ENCODE measurements around the gene PPM1F.
"Not testable (repeated sequence)": the region's sequence is repeated elsewhere in the genome, so short reads cannot be mapped to it uniquely, and the experiment has no call there.

Gene PPM1F

DNA sequence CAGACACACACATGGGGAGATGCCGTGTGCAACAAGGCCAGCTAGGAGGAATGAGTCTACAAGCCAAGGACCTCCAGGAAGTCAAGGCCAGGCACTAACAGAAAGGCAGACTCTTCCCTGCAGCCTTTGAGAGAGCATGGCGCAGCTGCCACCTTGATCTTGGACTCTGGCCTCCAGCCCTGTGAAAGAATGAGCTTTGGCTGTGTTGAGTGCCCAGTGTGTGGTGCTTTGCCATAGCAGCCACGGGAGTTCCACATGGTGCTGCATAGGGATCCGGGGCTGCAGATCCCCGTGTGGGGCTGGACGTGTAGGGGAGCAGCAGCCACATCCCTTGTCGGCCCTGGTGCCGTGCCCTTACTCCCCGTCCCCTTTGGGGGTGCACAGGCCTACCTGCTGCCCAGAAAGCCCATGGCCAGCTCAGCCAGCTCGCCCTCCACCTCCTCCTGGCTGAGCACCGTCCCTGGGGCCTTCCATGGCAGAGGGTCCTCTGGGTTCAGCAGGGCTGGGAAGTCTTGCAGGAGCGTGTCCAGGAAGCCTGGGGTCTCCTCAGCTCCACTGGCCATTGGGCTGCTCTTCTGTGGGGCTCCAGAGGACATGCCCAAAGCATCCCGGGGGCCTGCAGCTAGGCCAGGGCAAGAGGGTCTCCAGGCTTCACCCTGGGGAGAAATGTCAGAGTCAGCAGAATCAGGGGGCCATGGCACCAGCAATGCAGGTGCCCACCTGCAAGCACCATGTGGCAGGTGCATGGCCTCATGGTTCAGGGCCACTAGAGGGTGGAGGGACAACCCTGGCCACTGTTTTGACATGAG is 7.0 kb downstream of the PPM1F start:
- H3K4me1 Mint-ChIP-seq, result peaks cover 30 to 53% of the 10 kb centered on the region in 2 donors
- peaks cover 20 to 38% of the 10 kb centered on the region in 2 donors for H3K36me3 Mint-ChIP-seq
- no peak overlapping the region for H3K27ac Mint-ChIP-seq
- DNase-seq (no peak), ATAC-seq (replicated peaks) (no peak)
- H3K27me3 Mint-ChIP-seq, result no peaks in the 10 kb centered on the region
- H3K4me3 Mint-ChIP-seq, result no peak overlapping the region
- no peaks in the 10 kb centered on the region for H3K9me3 Mint-ChIP-seq

DNA sequence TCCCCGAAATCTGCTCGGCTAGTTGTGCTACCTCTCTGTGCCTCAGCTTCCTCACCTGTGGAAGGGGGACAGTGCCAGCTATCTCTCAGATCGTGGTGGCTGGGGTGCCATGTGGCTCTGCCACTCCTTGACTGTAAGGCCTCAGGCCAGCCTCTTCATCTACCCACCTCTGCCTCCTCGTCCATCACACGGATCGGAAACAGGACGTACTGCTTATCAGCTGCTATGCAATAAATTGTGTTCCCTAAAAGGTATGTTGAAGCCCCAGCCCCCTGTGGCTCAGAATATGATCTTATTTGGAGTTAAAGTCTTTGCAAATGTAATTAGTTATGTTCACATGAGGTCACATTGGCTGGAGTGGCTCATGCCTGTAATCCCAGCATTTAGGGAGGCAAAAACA is 7.8 kb downstream of the PPM1F start:
- H3K4me3 Mint-ChIP-seq, result no peak overlapping the region
- no peaks in the 10 kb centered on the region for H3K9me3 Mint-ChIP-seq
- ATAC-seq (replicated peaks) (no peak), DNase-seq (no peak)
- peaks cover 30 to 55% of the 10 kb centered on the region in 2 donors for H3K4me1 Mint-ChIP-seq
- peaks cover 24 to 38% of the 10 kb centered on the region in 2 donors for H3K36me3 Mint-ChIP-seq
- H3K27me3 Mint-ChIP-seq, result no peaks in the 10 kb centered on the region
- H3K27ac Mint-ChIP-seq, result no peak overlapping the region

DNA sequence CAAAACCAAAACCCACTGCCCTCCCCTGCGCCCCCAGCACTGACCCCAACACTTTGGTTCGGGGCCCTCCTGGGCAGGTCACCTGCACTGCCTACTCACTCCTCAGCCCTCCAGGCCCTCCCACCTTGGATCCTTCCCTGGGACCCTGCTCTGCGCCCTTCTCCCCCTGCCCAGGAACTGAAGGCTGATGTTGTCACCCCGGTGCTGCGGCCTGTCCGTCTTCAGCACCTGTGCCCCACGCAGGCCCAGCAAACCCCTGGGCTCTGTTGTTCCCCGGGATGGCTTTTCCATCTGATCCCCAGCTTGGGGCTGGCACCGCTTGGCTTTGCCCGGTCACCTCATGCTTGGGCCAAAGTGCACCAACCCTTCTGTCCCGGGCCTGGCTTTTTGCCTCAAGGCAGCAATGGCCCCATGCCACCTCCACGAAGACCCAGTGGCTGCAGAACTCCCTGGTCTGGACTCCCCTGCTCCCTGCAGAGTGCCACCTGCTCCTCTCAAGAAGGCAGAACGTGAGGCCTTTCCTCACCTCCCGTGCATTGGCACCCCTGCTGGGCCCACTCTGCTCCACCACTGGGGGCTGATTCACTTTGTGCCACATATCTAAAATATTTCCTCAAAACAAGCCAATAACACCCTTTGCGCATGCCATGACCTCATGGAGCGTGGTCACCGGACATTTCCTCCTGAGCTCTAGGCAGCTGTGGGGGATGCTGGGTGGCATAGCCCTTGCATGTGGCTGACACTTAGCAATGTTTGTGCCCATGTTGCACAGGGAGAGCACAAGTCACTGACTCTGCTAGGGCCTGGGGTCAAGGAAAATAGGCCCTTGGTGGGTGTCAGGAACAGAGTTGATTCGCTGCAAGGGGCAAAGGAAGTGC is 8.8 kb downstream of the PPM1F start:
- ATAC-seq (replicated peaks), result no peak
- H3K4me3 Mint-ChIP-seq, result no peak overlapping the region

DNA sequence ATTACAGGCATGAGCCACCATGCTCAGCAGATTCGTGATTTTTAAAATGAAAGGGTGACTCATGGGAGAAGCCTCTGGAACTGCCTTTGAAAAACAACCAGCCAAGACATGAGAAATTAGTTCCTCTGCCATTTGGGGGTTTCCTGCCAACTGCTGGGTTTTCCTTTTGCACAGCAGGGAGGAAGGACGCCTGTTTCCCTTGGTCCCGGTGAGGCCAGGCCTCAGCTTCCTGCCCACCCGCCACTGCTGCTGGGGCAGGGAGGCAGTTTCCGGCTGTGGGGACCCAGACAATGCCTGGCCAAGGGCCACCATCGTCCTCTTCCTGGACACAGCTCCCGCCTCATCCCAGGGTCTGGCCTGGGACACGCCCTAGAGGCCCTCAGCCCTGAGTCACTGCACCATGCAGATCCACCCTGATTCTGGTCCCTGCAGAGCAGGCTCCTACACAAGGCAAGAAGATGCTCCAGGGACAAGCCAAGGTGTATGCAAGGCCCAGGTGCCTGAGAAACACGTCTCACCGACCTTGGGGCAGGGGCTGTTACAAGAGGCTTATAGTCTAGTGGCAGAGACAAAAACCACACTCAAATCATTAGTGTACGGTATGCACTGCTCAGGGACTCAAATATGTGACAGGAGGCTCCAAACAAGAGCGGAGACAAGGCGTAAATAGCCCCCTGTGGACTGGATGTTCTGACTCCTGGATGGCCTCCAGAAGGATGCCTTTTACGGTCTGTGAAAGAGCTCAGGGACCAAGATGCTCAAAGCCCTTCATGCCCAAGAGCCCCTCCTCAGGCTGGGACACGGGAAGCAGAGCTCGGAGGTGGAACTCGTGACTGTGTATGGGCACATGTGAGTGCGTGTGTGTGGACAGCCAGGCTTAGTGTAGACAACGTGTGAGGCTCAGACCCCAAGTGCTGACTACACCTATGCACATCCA is 10.0 kb downstream of the PPM1F start:
- H3K27me3 Mint-ChIP-seq, result no peaks in the 10 kb centered on the region
- peak overlapping the region; percentile 83 for H3K27ac Mint-ChIP-seq
- peaks cover 30 to 47% of the 10 kb centered on the region in 2 donors for H3K36me3 Mint-ChIP-seq
- no peaks in the 10 kb centered on the region for H3K9me3 Mint-ChIP-seq
- H3K4me1 Mint-ChIP-seq, result peaks cover 42 to 59% of the 10 kb centered on the region in 2 donors
- DNase-seq, result no peak
- ATAC-seq (replicated peaks), result peak in 1 of 2 donors; percentile 9
- peak overlapping the region; percentile 23 to 31 for H3K4me3 Mint-ChIP-seq

More for the DNA sequence above, 8.8 kb downstream of the PPM1F start:
- Mint-ChIP-seq H3K4me1 (peaks cover 37 to 59% of the 10 kb centered on the region in 2 donors), H3K27me3 (no peaks in the 10 kb centered on the region), H3K36me3 (peaks cover 30 to 42% of the 10 kb centered on the region in 2 donors), H3K27ac (peak overlapping the region; percentile 53), H3K9me3 (no peaks in the 10 kb centered on the region)
- DNase-seq, result no peak

DNA sequence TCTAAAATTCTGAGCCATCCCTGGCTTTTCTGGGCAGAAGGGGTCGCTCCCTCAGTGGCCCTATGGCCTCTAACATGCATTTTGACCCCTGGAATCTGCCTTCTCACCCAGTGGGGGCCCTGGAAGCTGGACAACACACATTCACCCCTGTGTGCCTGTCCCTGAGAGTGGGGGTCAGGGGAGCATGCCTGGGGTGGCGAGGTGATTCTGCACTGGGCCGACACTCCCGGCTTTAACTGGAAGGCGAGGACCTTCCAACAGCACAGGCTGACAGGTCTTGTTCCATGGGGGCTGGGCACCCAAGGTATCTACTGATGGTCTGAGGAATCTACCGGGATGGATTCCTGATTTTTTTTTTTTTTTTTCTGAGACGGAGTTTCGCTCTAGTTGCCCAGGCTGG is 10.7 kb downstream of the PPM1F start:
- Mint-ChIP-seq H3K4me3 (no peak overlapping the region), H3K27ac (peak overlapping the region; percentile 83), H3K9me3 (no peaks in the 10 kb centered on the region), H3K4me1 (peaks cover 45 to 59% of the 10 kb centered on the region in 2 donors), H3K36me3 (peaks cover 30 to 51% of the 10 kb centered on the region in 2 donors), H3K27me3 (no peaks in the 10 kb centered on the region)
- ATAC-seq (replicated peaks) (no peak), DNase-seq (no peak)

DNA sequence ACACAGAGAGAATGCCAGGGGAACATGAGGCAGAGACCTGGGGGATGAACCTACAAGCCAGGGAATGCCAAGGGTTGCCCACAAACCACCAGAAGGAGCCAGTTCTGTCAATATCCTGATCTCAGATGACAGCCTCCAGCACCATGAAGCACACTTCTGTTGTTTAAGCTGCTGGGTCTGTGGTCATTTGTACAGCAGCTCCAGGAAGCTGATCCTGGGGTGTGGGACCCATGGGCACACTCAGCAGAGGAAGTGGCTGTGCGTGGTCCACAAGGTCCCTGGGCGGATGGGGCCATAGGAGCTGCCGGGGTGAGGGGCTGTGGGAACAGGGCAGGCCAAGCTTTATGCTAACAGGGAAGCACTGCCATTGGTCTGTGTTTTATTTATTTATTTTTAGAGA is 12.1 kb downstream of the PPM1F start:
- H3K36me3 Mint-ChIP-seq, result peaks cover 35 to 52% of the 10 kb centered on the region in 2 donors
- no peaks in the 10 kb centered on the region for H3K27me3 Mint-ChIP-seq
- H3K4me1 Mint-ChIP-seq, result peaks cover 52 to 72% of the 10 kb centered on the region in 2 donors
- H3K4me3 Mint-ChIP-seq, result no peak overlapping the region
- H3K27ac Mint-ChIP-seq, result peak overlapping the region; percentile 96
- DNase-seq (no peak), ATAC-seq (replicated peaks) (no peak)
- H3K9me3 Mint-ChIP-seq, result no peaks in the 10 kb centered on the region

DNA sequence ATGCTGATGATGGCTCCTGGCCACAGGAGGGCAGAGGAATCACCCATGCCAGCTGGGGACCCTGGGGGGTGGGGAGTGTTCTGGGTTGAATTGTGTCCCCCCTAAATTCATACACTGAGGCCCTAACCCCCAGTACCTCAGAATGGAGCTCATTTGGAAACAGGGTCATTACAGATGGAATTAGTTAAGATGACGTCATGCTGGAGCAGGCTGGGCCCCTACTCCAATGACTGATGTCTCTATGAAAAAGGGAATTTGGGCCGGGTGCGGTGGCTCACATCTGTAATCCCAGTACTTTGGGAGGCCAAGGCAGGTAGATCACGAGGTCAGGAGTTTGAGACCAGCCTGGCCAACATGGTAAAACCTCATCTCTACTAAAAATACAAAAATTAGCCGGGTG is 12.7 kb downstream of the PPM1F start:
- not testable (repeated sequence) for ATAC-seq (replicated peaks); DNase-seq; H3K4me3 Mint-ChIP-seq; H3K27me3 Mint-ChIP-seq; H3K9me3 Mint-ChIP-seq
- peaks cover 30 to 49% of the 10 kb centered on the region in 2 donors for H3K36me3 Mint-ChIP-seq
- peak overlapping the region; percentile 96 for H3K27ac Mint-ChIP-seq
- peaks cover 52 to 78% of the 10 kb centered on the region in 2 donors for H3K4me1 Mint-ChIP-seq

DNA sequence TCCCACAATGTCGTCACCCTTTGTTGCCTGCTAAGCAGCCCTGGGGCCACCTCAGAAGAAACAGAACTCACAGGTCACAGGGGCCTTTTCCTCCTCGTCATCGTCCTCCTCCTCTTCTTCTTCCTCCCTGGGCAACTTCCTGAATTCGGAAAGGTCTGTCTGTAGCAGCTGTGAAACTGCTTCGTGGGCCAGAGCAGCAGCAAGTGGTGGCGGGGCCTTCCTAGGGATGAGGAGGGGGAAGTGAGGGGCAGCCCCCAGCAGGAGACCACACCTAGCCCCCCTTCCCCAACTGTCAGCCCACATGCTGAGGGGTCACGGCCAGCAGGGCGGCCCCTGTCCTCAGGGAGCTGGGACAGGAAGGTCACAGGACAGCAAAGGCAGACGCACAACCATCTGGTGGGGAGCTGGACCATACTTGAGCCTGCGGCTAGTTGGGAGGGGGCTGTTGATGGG is 13.2 kb downstream of the PPM1F start:
- peak overlapping the region; percentile 79 to 88 for H3K4me3 Mint-ChIP-seq
- H3K27ac Mint-ChIP-seq, result peak overlapping the region; percentile 96
- DNase-seq, result no peak
- ATAC-seq (replicated peaks), result peak; percentile 3 to 4
- H3K36me3 Mint-ChIP-seq, result peaks cover 28 to 50% of the 10 kb centered on the region in 2 donors
- H3K9me3 Mint-ChIP-seq, result no peaks in the 10 kb centered on the region
- no peaks in the 10 kb centered on the region for H3K27me3 Mint-ChIP-seq
- H3K4me1 Mint-ChIP-seq, result peaks cover 52 to 78% of the 10 kb centered on the region in 2 donors

DNA sequence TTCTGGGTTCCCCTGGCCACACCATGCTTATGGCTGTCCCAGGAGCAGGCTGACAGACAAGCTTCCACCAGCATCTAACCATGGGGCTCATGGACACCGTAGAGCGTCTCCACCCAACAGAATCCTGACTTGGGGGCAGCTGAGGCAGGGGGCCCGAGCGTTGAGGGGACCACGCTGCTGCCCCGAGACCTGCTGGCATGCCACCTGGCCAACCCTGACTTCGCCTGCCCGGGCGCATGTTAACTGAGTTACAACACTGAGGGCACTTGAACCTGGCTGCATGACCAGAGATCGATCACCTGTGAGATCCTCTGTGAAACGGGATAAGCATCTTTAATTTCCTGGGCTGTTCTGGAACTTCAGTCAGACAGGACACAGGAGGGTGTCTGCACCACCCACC is 13.7 kb downstream of the PPM1F start:
- ATAC-seq (replicated peaks), result no peak

DNA sequence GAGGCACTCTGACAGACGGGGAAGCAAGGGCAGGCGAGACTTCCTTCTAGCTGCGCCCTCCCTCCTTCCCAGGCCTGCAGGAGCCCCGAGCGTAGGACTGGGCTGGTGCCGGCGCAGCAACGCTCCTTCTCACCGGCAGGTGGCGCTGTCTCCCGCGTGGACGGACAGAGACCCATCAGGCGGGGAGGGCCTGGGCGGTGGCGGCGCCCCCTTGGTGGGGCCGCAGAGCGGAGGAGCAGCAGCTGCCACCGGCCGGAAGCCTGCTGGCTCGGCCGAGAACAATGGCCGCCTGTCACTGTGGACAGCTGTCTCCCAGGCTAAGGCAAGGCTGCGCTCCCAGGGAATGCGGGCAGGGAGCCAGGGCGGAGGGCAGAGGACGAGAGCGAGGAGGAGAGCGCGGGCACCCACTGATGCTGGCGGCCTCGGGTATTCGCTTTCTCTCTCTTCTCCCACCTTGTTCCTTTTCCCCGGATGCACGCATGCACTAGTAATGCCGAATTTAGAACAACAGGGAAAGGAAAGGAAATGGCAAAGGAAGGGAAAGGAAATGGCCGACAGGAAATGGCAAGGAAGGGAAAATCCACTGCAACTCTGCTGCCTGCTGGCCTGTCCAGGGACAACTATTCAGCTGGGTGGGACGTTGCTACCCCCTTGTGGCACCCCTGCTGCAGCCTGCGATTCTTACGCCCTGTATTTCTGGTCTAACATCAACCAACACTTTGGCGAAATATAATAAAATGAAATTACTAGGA is 14.4 kb downstream of the PPM1F start:
- peak overlapping the region; percentile 88 to 89 for H3K4me3 Mint-ChIP-seq
- peaks cover 29 to 48% of the 10 kb centered on the region in 2 donors for H3K36me3 Mint-ChIP-seq
- H3K27ac Mint-ChIP-seq, result peak overlapping the region; percentile 96
- peaks cover 52 to 78% of the 10 kb centered on the region in 2 donors for H3K4me1 Mint-ChIP-seq
- peak; percentile 92 to 93 for ATAC-seq (replicated peaks)
- peak; percentile 86 for DNase-seq
- no peaks in the 10 kb centered on the region for H3K9me3 Mint-ChIP-seq
- no peaks in the 10 kb centered on the region for H3K27me3 Mint-ChIP-seq

More for the DNA sequence above, 13.7 kb downstream of the PPM1F start:
- Mint-ChIP-seq H3K4me3 (peak overlapping the region; percentile 88 to 89), H3K4me1 (peaks cover 52 to 78% of the 10 kb centered on the region in 2 donors), H3K27me3 (no peaks in the 10 kb centered on the region), H3K36me3 (peaks cover 25 to 46% of the 10 kb centered on the region in 2 donors), H3K27ac (peak overlapping the region; percentile 96), H3K9me3 (no peaks in the 10 kb centered on the region)
- DNase-seq, result no peak

DNA sequence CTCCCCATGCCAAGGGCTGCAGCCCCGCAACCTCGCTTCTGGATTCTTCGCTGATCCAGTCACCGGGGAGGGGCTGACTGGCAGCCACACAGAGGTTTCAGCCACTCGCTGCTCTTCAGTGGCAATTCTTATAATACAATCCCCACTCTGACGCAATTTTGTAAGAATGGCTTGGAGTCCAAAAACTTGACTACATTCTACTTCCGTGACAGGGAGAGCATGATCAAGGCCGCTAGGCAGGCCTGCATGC is 14.9 kb downstream of the PPM1F start:
- H3K27me3 Mint-ChIP-seq, result no peaks in the 10 kb centered on the region
- H3K4me1 Mint-ChIP-seq, result peaks cover 48 to 75% of the 10 kb centered on the region in 2 donors
- H3K9me3 Mint-ChIP-seq, result no peaks in the 10 kb centered on the region
- DNase-seq, result no peak
- H3K4me3 Mint-ChIP-seq, result peak overlapping the region; percentile 88 to 89
- peak overlapping the region; percentile 96 for H3K27ac Mint-ChIP-seq
- no peak for ATAC-seq (replicated peaks)
- H3K36me3 Mint-ChIP-seq, result peaks cover 29 to 49% of the 10 kb centered on the region in 2 donors

DNA sequence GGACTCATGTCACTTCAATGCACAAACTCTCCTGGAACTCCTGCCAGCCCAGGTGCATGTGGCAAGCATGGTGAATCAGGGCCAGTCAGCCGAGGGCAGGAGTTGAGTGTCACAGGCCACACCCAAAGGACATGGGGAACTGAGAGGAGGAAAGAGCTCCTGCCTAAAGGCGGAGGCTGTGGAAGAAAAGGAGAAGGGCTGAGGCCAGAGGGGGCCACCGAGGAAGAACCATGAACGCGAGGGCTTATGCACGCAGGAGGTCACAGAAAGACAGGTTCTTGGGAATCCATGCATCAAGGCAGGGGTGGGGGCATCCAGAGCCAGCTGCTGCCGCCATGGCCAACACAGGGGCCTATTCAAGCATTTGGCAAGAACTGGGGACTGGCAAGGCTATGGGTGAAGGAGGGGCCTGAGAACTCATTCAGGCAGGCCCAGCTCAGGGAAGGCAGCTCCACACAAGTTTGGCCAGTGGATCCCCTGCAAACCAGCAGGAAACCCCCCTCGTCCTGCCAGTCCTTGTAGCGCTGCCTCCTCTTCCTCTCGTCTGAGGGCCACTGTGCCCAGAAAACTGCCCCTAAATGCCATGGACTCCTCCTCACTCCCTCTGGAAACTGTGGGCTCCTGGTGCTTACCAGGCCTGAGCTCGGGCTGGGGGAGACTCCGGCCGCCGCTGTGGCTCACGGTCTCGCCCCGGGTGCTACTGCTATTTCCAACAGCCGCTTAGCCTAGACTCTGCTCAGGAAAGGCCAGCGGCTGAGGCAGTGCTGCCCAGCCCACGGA is 15.4 kb downstream of the PPM1F start:
- H3K9me3 Mint-ChIP-seq, result no peaks in the 10 kb centered on the region
- DNase-seq, result no peak
- peaks cover 43 to 70% of the 10 kb centered on the region in 2 donors for H3K4me1 Mint-ChIP-seq
- peak in 1 of 2 donors; percentile 13 for ATAC-seq (replicated peaks)
- H3K4me3 Mint-ChIP-seq, result peak overlapping the region; percentile 88 to 89
- H3K27ac Mint-ChIP-seq, result peak overlapping the region; percentile 96
- H3K27me3 Mint-ChIP-seq, result no peaks in the 10 kb centered on the region
- H3K36me3 Mint-ChIP-seq, result peaks cover 27 to 54% of the 10 kb centered on the region in 2 donors
